ENCODE measurements around the gene RAB7A.
"Not testable (repeated sequence)": the region's sequence is repeated elsewhere in the genome, so short reads cannot be mapped to it uniquely, and the experiment has no call there.

The RAB7A gene

GRCh38 chr3:128760881-128761280 is 34.9 kb downstream of the RAB7A start:
- DNase-seq = no peak

DNA sequence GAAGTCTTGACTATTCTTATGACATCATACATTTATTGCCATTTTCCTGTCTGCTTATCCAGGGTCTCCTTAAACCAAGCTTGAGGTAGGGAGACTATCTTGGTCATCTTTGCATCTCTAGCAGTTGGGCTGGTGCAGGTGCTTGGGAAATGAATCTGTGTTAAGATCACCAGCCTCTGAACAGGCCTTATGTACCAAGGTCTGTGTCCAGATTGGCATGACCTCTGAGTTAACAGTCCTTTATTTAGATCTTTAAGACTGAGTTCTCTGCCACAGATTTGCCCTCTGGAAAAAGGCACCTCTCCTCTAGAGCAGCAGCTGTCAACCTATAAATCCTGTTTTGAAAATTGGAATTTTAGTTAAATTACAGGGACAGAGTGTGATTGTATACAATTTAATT is 35.4 kb downstream of the RAB7A start:
- no peak for DNase-seq

GRCh38 chr3:128763967-128764366 is 38.0 kb downstream of the RAB7A start:
- no peak for DNase-seq

- DNase-seq = no peak
Observed at GRCh38 chr3:128764863-128765262, 38.9 kb downstream of the RAB7A start.

DNA sequence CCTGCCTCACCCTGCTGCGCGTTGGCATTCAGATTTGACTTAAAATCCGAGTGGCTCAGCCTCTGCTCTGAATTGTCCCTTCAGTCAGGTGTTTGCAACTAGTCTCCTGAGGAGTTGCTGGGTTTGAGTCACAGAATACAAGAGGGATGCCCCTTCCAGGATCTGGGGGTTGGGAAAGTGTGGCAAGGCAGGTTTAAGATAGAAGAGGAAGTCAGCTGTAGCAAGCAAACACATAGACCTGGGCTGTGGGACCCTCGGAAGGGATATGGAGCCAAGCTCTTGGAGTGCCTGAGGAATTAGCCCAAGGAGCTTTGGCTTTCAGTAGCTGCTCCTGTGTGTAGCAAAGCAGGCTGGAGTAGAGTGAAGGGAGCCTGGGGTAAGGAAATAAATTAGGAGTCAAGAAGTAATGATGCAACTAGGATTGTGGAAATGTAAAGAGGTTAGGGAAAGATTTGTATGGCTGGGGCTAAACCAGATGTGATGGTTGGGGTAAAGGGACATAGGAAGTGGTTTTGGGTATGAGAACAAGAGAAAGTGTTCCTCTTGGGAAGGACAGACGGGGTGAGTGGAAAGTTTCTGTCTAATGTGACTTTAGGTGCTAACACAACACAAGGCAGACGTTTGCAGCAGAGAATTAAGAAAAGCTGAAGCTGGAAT is 41.2 kb downstream of the RAB7A start:
- no peak for DNase-seq

GRCh38 chr3:128768471-128768870 is 42.5 kb downstream of the RAB7A start:
- DNase-seq = no peak

DNA sequence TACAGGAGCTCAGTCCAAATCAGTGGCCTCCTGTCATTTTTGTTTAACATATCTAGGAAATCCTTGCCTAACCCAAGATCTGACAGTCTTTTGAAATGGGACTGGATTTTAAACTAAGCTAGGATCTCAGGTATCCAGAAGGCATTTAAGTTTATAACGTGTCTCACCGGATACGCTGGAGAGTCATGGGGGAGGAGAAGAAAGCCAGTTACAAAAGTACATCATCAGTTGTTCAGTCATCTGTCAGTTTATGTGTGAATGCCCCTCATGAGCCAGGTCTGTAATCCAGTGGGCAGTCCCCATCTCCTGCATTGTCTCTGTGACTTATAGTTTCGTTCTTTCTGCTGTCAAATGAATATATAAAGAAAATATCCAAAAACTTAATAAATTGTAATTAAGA is 44.4 kb downstream of the RAB7A start:
- DNase-seq = no peak

DNA sequence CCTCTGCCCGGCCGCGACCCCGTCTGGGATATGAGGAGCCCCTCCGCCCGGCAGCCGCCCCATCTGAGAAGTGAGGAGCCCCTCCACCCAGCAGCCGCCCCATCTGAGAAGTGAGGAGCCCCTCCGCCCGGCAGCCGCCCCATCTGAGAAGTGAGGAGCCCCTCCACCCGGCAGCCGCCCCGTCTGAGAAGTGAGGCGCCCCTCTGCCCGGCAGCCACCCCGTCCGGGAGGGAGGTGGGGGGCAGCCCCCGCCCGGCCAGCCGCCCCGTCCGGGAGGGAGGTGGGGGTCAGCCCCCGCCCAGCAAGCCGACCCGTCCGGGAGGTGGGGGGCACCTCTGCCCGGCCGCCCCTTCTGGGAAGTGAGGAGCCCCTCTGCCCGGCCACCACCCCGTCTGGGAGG is 47.2 kb downstream of the RAB7A start:
- not testable (repeated sequence) for DNase-seq

GRCh38 chr3:128773592-128773991 is 47.6 kb downstream of the RAB7A start:
- DNase-seq = not testable (repeated sequence)

- DNase-seq = no peak
Observed at GRCh38 chr3:128775241-128775640, 49.3 kb downstream of the RAB7A start.

GRCh38 chr3:128775906-128776542 is 50.0 kb downstream of the RAB7A start:
- no peak for DNase-seq

DNA sequence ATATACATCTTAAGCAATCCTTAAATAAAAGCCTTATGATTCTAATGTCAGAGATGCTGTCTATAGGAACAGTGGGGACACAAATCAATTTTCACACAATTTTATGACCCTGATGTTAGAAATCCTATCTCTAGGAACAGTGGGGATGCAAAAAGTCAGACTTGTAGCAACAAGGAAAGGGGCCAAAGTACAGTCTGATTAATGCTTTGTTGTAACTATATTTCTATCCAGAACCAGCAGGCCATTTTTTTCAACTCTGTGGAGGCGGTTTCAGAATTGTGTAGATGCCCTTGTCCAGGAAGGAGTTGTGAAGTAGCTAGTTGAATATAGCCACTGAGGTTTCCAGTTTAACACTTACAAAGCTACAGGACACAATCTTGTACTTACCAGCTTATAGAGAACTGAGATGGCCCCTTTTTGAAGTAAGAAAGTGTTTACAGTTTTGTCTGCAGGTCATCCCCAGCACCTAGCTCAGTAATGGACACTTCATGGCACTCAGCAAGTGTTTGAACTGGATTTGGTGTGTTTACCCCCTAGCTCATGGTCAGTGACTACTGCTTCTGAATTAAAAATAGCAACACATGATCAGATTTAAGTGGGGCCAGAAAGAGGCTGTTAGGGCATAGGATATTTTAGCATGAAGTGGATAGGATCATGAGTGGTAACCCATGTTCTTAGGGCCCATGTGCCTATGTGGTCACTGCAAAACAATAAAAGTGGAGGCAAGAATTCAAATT is 54.3 kb downstream of the RAB7A start:
- DNase-seq = no peak

GRCh38 chr3:128781164-128781563 is 55.2 kb downstream of the RAB7A start:
- no peak for DNase-seq

GRCh38 chr3:128782282-128783146 is 56.5 kb downstream of the RAB7A start:
- no peak for DNase-seq

- DNase-seq = no peak
Observed at GRCh38 chr3:128783774-128784173, 57.8 kb downstream of the RAB7A start.

DNA sequence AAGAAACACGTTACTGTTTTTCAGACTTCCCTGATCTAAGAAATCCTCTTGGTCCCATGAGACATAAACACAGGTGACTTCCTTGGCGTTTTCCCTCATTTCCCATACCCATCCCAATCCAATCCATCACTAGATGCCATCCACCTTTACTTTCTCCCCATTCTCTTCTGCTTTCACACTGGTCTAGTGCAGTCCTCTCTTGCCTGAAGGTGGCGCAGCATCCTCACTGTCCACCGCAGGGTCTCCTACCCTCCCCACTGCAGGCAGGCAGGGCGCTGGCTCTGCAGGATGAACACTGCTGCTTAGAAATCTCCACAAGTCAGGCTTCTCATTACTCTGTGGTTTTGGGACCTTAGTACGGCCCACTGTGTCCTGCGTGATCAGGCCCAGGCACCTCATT is 58.2 kb downstream of the RAB7A start:
- DNase-seq = no peak

DNA sequence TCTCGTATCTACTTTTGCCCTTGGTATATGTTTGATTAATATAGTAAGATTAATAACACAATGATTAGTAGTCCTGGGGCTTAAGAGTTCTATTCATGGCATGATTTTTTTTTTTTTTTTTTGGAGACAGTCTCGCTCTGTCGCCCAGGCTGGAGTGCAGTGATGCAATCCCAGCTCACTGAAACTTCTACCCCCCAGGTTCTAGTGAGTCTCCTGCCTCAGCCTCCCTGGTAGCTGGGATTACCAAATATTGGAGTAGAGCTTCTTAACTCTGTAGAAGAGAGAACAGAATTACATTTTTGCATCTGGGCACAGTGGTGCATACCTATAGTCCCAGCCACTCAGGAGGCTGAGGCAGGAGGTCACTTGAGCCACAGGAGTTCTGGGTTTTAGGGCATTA is 58.9 kb downstream of the RAB7A start:
- no peak for DNase-seq

GRCh38 chr3:128786434-128787020 is 60.5 kb downstream of the RAB7A start:
- DNase-seq = no peak

GRCh38 chr3:128787256-128788253 is 61.6 kb downstream of the RAB7A start:
- no peak for DNase-seq

DNA sequence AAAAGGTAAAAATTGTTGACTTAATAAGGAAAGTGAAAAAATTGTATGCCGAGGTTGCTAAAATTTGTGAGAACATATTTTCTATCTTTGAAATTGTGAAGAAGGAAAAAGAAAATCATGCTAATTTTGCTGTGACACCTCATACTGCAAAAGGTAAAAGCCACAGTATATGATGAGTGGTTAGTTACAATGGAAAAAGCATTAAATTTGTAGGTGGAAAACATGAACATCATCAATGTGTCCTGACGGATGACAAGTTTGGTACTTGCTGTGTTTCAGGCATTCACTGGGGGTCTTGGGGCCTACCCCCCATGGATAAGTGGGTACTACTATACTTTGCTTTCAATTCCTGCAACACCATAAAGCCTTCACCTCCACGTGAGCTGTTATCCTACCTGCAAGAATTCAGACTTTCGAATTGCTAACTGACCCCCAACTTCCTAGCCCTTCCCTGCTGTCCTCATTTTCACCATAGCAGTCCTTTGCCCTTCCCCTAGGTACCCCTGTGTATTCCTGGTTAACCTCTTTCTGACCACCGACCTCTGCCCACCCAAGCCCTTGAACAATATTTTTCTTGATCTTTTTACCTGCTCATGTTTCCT is 62.4 kb downstream of the RAB7A start:
- no peak for DNase-seq

All from DMS153 (cell line).